DMS79 treated with DMSO at 0.1 percent for 48 hours (cell line): ENCODE measurements around the gene GPR17.

ENCODE experiments used
- DNase-seq: peaks from one replicate; lab custom pipeline; 2025; lab: John Stamatoyannopoulos, UW

GPR17 gene

GRCh38 chr2:127614731-127615130, 31.2 kb upstream of the GPR17 start:
- DNase-seq = no peak

GRCh38 chr2:127615511-127616166, 30.3 kb upstream of the GPR17 start:
- DNase-seq = no peak

GRCh38 chr2:127618551-127619202, 27.3 kb upstream of the GPR17 start:
- no peak for DNase-seq

DNA sequence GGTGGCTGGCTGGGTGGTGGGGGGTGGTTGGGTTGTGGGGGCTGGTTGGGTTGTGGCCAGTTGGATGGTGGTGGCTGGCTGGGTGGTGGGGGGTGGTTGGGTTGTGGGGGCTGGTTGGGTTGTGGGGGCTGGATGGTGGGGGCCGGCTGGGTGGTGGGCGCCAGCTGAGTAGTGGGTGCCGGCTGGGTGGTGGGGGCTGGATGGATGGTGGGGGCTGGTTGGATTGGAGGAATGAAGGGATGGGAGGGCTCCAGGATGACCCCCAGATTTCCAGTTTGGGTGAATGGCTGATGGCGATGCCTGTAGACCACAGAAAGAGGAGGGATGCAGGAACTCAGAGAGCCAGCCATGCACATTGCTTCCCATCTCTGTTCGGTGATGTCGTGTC, 26.8 kb upstream of the GPR17 start:
- DNase-seq = no peak

DNA sequence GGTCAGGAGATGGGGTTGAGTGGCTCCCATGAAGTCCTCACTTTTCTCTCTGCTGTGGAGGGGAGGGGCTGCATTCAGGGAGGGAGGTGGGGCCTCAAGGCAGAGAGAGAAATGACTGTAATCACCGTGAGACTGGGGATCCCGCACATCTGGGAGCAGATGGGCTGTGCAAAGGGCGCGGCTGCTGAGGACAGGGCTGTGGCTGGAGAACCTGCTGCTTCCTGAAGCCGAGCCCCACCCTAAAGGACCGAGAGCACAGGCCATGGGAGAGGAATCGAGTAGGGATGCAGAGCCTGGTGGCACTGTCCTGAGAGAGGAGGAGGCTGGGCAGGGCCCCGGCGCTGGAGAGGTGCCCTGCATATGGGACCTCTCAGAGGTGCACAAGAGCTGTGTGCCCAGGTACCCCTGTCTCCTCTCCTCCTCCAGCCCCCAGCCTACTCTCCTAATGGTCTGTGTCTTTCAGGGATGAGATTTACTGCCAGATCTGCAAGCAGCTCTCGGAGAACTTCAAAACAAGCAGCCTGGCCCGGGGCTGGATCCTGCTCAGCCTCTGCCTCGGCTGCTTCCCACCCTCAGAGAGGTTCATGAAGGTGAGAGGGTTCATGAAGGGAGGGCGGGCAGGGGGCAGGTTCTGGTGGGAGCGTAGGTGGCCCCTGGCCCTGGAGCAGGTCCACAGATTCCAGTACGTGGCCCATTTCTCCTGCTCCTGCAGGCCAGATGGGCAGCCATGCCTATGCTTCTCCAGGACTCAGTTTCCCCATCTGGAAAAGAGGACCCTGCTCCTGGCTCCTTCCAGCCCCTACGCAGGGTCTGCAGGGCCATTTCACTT, 25.9 kb upstream of the GPR17 start:
- DNase-seq = no peak

- DNase-seq = no peak
Measured at GRCh38 chr2:127620866-127621265, 25.1 kb upstream of the GPR17 start.

GRCh38 chr2:127621981-127622431, 23.9 kb upstream of the GPR17 start:
- DNase-seq = no peak

GRCh38 chr2:127622561-127623387, 23.2 kb upstream of the GPR17 start:
- DNase-seq = no peak

GRCh38 chr2:127623388-127624319, 22.3 kb upstream of the GPR17 start:
- no peak for DNase-seq

- no peak for DNase-seq
Measured at GRCh38 chr2:127624320-127624755, 21.6 kb upstream of the GPR17 start.

DNA sequence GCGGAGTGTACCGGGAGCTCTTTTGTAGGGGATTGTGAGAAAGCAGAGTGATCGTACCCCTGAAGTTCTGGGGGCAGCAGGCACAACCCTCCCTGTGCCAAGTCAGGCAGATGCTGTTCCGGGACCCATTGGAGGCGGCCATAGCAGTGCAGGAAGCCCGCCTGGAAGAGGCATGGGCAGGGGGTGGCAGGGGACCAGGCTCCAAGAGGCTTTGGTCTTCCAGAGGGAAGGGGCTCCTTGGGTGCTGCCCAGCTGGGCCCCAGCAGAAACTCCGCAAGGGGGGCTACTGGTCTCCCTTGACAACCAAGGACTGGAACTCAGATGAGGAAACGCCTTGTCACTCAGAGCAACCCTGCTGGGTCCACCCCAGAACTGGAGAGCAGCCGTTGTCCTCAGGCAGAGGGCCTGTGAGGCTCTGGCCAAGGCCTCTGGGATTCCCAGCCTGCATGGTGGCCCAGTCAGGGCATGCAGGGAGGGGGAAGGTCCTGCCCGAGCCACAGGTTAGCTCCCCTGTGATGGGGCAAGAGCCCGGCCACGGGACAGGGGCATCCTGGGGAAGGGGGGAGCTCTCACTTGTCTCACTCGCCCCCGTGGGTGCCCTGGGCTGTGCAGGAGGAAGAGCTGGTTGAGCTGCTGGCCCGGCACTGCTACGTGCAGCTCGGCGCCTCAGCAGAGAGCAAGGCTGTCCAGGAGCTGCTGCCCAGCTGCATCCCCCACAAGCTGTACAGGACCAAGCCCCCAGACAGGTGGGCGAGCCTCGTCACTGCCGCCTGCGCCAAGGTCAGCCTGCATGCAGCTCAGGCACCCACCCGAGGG, 21.0 kb upstream of the GPR17 start:
- DNase-seq = no peak

DNA sequence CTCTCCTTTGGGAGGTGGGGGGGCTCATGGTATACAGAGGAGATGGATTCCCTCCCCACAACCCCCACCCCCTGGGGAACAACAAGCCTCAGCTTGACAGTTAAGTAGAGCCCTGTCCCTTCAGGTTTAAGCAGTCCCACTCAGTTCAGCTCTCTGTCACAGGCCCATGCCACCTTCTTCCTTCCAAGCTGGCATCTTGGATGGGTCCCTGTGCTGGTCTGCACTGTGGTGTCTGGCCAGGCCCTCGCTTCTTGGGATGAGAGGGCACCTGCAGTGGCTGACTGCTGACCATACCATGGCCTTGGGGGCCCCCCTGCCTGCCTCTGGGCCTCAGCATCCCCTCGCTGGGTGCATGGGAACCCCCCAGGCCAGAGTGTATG, 20.4 kb upstream of the GPR17 start:
- no peak for DNase-seq

DNA sequence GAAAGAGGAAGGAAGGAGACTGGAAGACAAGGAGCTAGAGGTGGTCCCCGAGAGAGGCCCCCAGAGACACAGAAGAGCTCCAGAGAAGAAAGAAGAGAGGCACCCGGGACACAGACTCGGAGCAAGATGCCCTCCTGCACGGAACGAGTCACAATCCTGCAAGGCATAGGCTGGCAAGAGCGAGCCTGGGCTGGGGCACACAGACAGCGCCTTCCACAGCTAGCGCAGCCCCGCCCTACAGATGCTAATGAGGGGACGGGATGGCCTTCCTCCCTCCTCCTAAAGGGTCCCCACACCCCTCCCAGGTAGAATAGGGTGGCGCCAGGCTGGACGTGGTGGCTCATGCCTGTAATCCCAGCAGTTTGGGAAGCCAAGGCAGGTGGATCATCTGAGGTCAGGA, 19.8 kb upstream of the GPR17 start:
- DNase-seq = no peak

GRCh38 chr2:127626917-127627739, 18.8 kb upstream of the GPR17 start:
- DNase-seq = no peak

DNA sequence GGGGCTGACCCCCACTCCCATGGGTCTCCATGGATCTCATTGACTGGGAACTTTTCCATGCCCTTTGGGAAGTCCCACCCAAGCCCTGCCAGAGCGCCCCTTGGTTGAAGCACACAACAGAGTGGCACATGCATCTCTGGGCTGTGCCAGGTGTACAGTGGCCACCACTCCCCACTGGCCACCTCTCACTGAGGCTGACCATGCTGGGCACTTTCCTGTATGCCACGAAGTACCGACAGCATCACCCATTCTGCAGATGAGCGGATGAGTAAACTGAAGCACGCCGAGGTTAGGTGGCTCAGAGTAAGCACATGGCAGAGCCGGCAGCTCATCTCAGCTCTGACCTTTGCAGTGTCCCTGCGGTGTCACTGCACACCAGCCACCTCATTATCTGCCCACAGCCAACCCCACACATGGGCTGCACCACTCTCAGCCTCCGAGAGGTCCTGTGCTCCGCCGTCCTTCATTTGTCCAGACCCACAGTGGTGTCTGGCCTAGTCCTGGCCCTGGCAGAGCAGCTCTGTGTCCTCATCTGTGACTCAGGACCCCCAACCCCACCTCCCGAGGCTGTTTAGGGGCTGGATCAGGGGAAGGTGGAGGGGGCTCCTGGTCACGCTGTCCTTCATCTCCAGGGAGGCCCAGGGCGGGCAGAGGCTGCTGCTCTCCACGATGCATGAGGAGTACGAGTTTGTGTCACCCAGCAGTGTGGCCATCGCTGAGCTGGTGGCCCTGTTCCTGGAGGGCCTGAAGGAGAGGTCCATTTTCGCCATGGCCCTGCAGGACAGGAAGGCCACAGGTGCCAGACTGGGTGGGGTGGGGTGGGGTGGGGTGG, 18.0 kb upstream of the GPR17 start:
- no peak for DNase-seq

GRCh38 chr2:127628767-127629614, 17.0 kb upstream of the GPR17 start:
- no peak for DNase-seq

DNA sequence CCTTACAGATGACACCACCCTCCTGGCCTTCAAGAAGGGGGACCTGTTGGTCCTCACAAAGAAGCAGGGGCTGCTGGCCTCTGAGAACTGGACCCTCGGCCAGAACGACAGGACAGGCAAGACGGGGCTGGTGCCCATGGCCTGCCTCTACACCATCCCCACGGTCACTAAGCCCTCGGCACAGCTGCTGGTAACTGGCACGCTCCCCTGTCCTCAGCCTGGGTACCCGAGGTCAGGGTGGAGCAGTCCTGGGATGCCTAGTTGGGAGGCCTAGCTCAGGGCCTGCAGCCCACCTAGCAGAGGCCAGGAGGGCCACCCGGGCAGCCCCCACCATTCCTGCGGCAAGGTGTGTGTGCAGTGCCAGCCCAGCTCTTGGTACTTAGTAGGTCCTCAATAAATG, 16.3 kb upstream of the GPR17 start:
- no peak for DNase-seq
